GM20431 (cell line): ENCODE measurements around the gene TSBP1.
"Not testable (repeated sequence)": the region's sequence is repeated elsewhere in the genome, so short reads cannot be mapped to it uniquely, and the experiment has no call there.

Experiments
- in situ Hi-C: fragments of 300-500 bp; cut with MseI, MboI; formaldehyde crosslinking; loops from one replicate; pipeline ENCODE4 v1.15.0; 2020; ENCODE audit warnings: low sequenced_read_pairs; ENCODE audit not compliant: unreplicated experiment

The TSBP1 gene

GRCh38 chr6:32379545-32379944 is 7.8 kb upstream of the TSBP1 start:
- in situ Hi-C loops: no loop called here

GRCh38 chr6:32375739-32376529 is 4.2 kb upstream of the TSBP1 start:
- in situ Hi-C loops: no loop called here

GRCh38 chr6:32371229-32371628 is 474 bp downstream of the TSBP1 start:
- in situ Hi-C loops: no loop called here

GRCh38 chr6:32370505-32370904 is 1.2 kb downstream of the TSBP1 start:
- in situ Hi-C loops: no loop called here

- in situ Hi-C loops: no loop called here
These were observed 2.0 kb downstream of the TSBP1 start for GRCh38 chr6:32369660-32370059.

GRCh38 chr6:32367644-32368043 is 4.1 kb downstream of the TSBP1 start:
- in situ Hi-C loops: no loop called here

- in situ Hi-C loops: not testable (repeated sequence)
These were observed 12.5 kb downstream of the TSBP1 start for GRCh38 chr6:32359225-32359624.

GRCh38 chr6:32358548-32358947 is 13.2 kb downstream of the TSBP1 start:
- in situ Hi-C loops: not testable (repeated sequence)

GRCh38 chr6:32355018-32355417 is 16.7 kb downstream of the TSBP1 start:
- in situ Hi-C loops: no loop called here

- in situ Hi-C loops: no loop called here
These were observed 18.4 kb downstream of the TSBP1 start for GRCh38 chr6:32353348-32353747.

- in situ Hi-C loops: no loop called here
These were observed 31.5 kb downstream of the TSBP1 start for GRCh38 chr6:32340242-32340641.

- in situ Hi-C loops: no loop called here
These were observed 34.4 kb downstream of the TSBP1 start for GRCh38 chr6:32337186-32337805.

GRCh38 chr6:32332433-32332832 is 39.3 kb downstream of the TSBP1 start:
- in situ Hi-C loops: no loop called here

- in situ Hi-C loops: no loop called here
These were observed 42.6 kb downstream of the TSBP1 start for GRCh38 chr6:32329141-32329540.

- in situ Hi-C loops: no loop called here
These were observed 44.6 kb downstream of the TSBP1 start for GRCh38 chr6:32327103-32327502.

- in situ Hi-C loops: no loop called here
These were observed 53.2 kb downstream of the TSBP1 start for GRCh38 chr6:32318501-32318900.

GRCh38 chr6:32317541-32317940 is 54.2 kb downstream of the TSBP1 start:
- in situ Hi-C loops: no loop called here

- in situ Hi-C loops: no loop called here
These were observed 57.7 kb downstream of the TSBP1 start for GRCh38 chr6:32313964-32314363.

- in situ Hi-C loops: no loop called here
These were observed 72.9 kb downstream of the TSBP1 start for GRCh38 chr6:32298632-32299336.

GRCh38 chr6:32294980-32295379 is 76.7 kb downstream of the TSBP1 start:
- in situ Hi-C loops: not testable (repeated sequence)

- in situ Hi-C loops: no loop called here
These were observed 77.1 kb downstream of the TSBP1 start for GRCh38 chr6:32294566-32294965.
